ENCODE data around the gene ZNF683.
"Not testable (repeated sequence)": the region's sequence is repeated elsewhere in the genome, so short reads cannot be mapped to it uniquely, and the experiment has no call there.

Gene ZNF683

DNA sequence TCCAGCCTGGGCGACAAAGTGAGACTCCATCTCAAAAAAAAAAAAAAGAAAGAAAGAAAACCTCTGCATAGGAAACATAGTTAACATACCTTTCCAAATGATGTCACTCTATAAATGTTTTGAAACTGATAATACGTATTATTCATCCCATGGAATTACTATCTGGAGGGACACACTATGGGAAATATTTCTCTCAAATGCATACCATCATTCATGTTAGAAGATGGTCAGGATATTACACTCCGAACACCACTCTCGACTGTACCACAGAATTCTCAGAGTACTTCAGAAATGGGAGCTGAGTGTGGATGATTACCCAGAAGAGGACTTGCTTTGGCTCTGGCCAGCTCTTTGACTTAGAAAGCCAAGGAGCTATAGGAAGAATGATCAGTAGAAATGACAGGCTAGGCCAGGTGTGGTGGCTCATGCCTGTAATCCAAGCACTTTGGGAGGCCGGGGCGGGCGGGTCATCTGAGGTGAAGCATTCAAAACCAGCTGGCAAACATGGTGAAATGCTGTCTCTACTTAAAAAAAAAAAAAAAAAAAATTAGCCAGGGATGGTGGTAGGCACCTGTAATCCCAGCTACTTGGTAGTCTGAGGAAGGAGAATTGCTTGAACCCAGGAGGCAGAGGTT lies 32.8 kb upstream of the ZNF683 start:
- no peaks in the 10 kb centered on the region for H3K79me2 ChIP-seq (ENCODE audit: control insufficient read depth, insufficient read depth, low read length, unreplicated experiment)
- H3K27ac ChIP-seq (ENCODE audit: low read depth, low read length) = peak overlapping the region; percentile 74
- H3K4me1 ChIP-seq (ENCODE audit: control insufficient read depth, insufficient read depth, low read length, unreplicated experiment) = peaks cover 35% of the 10 kb centered on the region
- H3K27me3 ChIP-seq (ENCODE audit: insufficient read depth, low read length) = peaks cover 1% of the 10 kb centered on the region; the same call in 1 of the 2 replicates
- H2AFZ ChIP-seq (ENCODE audit: low read length, unreplicated experiment) = no peak overlapping the region
- H3K4me3 ChIP-seq (ENCODE audit: low read depth, low read length) = peak overlapping the region; percentile 28; the same call in 1 of the 2 replicates
- H3K36me3 ChIP-seq (ENCODE audit: insufficient read depth, low read length) = no peaks in the 10 kb centered on the region

DNA sequence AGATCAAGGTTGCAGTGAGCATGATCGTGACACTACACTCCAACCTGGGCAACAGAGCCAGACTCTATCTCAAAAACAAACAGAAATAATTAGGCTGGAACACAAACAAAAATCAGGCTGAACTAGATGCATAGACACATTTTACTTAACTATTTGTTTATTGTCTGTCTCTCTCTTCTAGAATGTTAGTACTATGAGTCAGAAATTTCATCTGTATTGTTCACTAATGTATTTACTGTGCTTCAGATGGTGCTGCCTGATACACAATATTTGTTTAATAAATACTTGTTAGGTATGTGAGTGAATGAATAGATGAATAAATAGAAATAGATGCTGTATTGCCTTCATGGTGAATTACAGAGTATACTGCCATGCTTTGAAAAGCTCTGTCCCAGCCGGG lies 32.1 kb upstream of the ZNF683 start:
- Histone ChIP-seq H3K4me3 (ENCODE audit: low read depth, low read length) (no peak overlapping the region), H2AFZ (ENCODE audit: low read length, unreplicated experiment) (no peak overlapping the region), H3K27me3 (ENCODE audit: insufficient read depth, low read length) (no peaks in the 10 kb centered on the region), H3K4me1 (ENCODE audit: control insufficient read depth, insufficient read depth, low read length, unreplicated experiment) (peaks cover 28% of the 10 kb centered on the region), H3K79me2 (ENCODE audit: control insufficient read depth, insufficient read depth, low read length, unreplicated experiment) (no peaks in the 10 kb centered on the region), H3K27ac (ENCODE audit: low read depth, low read length) (peak overlapping the region; percentile 74), H3K36me3 (ENCODE audit: insufficient read depth, low read length) (no peaks in the 10 kb centered on the region)

DNA sequence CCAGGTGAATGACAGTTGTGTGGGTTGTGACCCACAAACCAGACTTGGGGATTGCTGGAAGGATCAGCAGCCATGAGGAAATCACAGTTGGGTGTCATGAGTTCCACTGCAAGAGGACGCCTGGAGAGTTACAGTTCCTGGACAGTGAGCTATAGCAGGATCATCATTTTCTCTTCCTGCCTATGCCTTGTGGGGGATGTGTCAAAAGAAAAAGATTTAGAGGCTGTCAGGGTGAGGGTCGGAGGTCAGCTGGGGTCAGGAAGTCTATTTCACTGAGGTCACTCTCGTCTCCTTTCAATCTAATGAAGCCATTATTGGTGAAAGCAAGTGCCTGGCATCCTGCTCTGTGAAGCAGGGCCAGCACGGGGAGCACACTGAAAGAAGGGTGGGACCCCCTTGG lies 31.1 kb upstream of the ZNF683 start:
- Histone ChIP-seq H3K79me2 (ENCODE audit: control insufficient read depth, insufficient read depth, low read length, unreplicated experiment) (no peaks in the 10 kb centered on the region), H3K27ac (ENCODE audit: low read depth, low read length) (peak overlapping the region; percentile 74; the same call in 1 of the 2 replicates), H3K27me3 (ENCODE audit: insufficient read depth, low read length) (no peaks in the 10 kb centered on the region)

DNA sequence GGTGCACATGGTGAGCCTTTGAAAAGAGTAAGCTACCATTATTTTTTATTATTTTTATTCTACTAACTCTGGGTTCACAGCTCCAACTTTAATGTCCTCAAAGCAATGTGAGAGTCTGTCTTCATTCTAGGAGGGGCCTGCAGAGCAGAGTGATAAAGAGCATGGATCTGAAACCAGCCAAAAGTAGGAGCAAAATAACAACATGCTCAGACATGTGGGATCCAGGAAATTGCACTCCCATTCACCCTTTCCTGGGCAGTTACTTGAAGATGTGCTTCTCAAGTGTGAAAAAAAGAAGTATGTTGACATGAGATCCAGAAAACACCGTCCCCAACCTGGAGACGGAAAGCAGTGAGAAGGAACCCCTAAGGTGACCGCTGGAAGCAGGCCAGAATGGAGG lies 29.3 kb upstream of the ZNF683 start:
- Histone ChIP-seq H3K4me1 (ENCODE audit: control insufficient read depth, insufficient read depth, low read length, unreplicated experiment) (peaks cover 22% of the 10 kb centered on the region), H3K4me3 (ENCODE audit: low read depth, low read length) (no peak overlapping the region), H3K36me3 (ENCODE audit: insufficient read depth, low read length) (no peaks in the 10 kb centered on the region), H2AFZ (ENCODE audit: low read length, unreplicated experiment) (no peak overlapping the region), H3K27me3 (ENCODE audit: insufficient read depth, low read length) (no peaks in the 10 kb centered on the region), H3K79me2 (ENCODE audit: control insufficient read depth, insufficient read depth, low read length, unreplicated experiment) (no peaks in the 10 kb centered on the region), H3K27ac (ENCODE audit: low read depth, low read length) (no peak overlapping the region)

More for the DNA sequence above, 31.1 kb upstream of the ZNF683 start:
- Histone ChIP-seq H3K4me3 (ENCODE audit: low read depth, low read length) (no peak overlapping the region), H2AFZ (ENCODE audit: low read length, unreplicated experiment) (no peak overlapping the region), H3K36me3 (ENCODE audit: insufficient read depth, low read length) (no peaks in the 10 kb centered on the region), H3K4me1 (ENCODE audit: control insufficient read depth, insufficient read depth, low read length, unreplicated experiment) (peaks cover 22% of the 10 kb centered on the region)

DNA sequence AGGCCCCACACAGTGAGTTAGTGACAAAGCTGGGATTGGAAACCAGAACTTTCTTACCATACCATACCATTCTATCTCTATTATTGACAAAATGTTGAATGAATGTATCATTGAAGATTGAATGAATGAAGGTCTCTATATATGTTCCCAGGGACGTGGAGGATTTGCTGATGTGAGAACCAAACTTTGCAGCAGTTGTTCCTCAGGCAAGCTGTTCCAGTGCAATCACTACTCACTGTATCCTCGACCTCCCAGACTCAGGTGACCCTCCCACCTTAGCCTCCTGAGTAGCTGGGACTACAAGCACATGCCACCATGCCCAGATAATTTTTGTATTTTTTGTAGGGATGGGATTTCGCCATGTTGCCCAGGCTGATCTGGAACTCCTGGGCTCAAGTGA lies 26.5 kb upstream of the ZNF683 start:
- H2AFZ ChIP-seq (ENCODE audit: low read length, unreplicated experiment) = no peak overlapping the region
- peaks cover 7% of the 10 kb centered on the region for H3K4me1 ChIP-seq (ENCODE audit: control insufficient read depth, insufficient read depth, low read length, unreplicated experiment)
- H3K27ac ChIP-seq (ENCODE audit: low read depth, low read length) = no peak overlapping the region
- no peaks in the 10 kb centered on the region for H3K79me2 ChIP-seq (ENCODE audit: control insufficient read depth, insufficient read depth, low read length, unreplicated experiment)
- no peaks in the 10 kb centered on the region for H3K36me3 ChIP-seq (ENCODE audit: insufficient read depth, low read length)
- no peaks in the 10 kb centered on the region for H3K27me3 ChIP-seq (ENCODE audit: insufficient read depth, low read length)
- H3K4me3 ChIP-seq (ENCODE audit: low read depth, low read length) = no peak overlapping the region

DNA sequence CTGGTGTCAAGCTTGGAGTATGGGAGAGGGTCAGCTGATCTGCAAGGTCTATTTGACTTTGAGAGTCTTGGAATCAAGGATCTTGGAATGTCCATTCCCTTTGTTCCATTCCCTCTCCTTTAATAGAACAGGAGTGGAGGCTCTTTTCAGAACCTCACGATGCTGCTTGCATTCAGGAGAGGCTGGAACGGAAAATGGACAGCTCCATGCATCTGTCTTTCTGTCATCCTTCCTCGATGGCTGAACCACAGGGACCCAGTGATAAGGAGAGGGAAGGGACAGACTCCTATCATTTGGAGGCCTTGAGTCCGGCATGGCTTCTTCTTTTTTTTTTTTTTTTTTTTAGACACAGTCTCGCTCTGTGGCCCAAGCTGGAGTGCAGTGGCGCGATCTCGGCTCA lies 23.2 kb upstream of the ZNF683 start:
- Histone ChIP-seq H2AFZ (ENCODE audit: low read length, unreplicated experiment) (no peak overlapping the region), H3K4me3 (ENCODE audit: low read depth, low read length) (no peak overlapping the region), H3K27me3 (ENCODE audit: insufficient read depth, low read length) (no peaks in the 10 kb centered on the region), H3K79me2 (ENCODE audit: control insufficient read depth, insufficient read depth, low read length, unreplicated experiment) (no peaks in the 10 kb centered on the region), H3K36me3 (ENCODE audit: insufficient read depth, low read length) (no peaks in the 10 kb centered on the region), H3K27ac (ENCODE audit: low read depth, low read length) (no peak overlapping the region), H3K4me1 (ENCODE audit: control insufficient read depth, insufficient read depth, low read length, unreplicated experiment) (no peaks in the 10 kb centered on the region)

DNA sequence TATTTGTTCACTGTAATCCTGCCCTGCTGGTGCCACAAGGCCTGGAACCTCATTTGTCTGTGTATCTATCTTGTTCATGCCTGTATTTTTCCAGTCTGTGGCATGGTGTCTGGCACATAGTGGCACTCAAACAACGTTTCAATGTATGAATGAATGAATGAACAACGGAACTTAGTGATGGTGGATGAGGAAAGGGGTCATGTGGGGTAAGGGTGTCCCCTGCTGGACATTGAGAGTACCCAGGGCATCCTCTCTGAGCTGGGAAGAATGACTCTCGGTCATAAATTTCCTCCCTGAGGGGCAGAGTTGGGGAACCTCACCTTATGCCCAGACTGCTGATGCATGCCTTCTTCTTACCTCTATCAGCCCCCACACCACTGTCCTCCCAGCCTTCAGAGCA lies 18.9 kb upstream of the ZNF683 start:
- Histone ChIP-seq H3K27ac (ENCODE audit: low read depth, low read length) (no peak overlapping the region), H3K4me1 (ENCODE audit: control insufficient read depth, insufficient read depth, low read length, unreplicated experiment) (peaks cover 24% of the 10 kb centered on the region), H3K27me3 (ENCODE audit: insufficient read depth, low read length) (no peaks in the 10 kb centered on the region), H2AFZ (ENCODE audit: low read length, unreplicated experiment) (no peak overlapping the region), H3K79me2 (ENCODE audit: control insufficient read depth, insufficient read depth, low read length, unreplicated experiment) (no peaks in the 10 kb centered on the region), H3K36me3 (ENCODE audit: insufficient read depth, low read length) (no peaks in the 10 kb centered on the region), H3K4me3 (ENCODE audit: low read depth, low read length) (no peak overlapping the region)

DNA sequence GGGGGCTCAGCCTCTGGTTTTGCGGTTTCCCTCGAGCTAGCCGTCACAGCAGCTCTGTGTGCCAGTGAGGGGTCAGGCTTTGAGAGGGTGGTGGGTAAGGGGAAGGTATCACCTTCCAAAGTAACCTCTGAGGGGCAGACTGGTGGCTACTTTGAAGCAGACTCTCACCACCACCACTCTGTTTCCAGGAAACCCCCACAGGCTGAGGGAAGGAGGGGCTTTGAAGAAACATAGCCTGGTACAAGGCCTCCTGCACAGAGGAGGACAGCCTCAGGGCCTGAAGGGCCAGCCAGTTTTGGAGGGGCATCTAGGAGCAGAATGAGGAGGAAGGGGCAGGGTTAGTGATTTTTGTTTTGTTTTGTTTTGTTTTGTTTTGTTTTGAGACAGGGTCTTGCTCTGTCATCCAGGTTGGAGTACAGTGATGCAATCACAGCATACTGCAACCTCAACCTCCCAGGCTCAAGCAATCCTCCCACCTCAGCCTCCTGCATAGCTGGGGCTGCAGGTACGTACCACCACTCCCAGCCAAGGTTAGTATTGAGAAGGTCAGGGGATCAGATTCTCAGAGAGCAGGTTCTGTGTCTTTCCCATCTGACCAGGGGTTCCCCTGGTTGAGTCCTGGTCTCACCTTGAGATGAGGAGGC lies 17.2 kb upstream of the ZNF683 start:
- no peak overlapping the region for H3K4me3 ChIP-seq (ENCODE audit: low read depth, low read length)
- H2AFZ ChIP-seq (ENCODE audit: low read length, unreplicated experiment) = no peak overlapping the region
- H3K79me2 ChIP-seq (ENCODE audit: control insufficient read depth, insufficient read depth, low read length, unreplicated experiment) = no peaks in the 10 kb centered on the region
- peaks cover 29% of the 10 kb centered on the region for H3K4me1 ChIP-seq (ENCODE audit: control insufficient read depth, insufficient read depth, low read length, unreplicated experiment)
- no peaks in the 10 kb centered on the region for H3K27me3 ChIP-seq (ENCODE audit: insufficient read depth, low read length)
- H3K36me3 ChIP-seq (ENCODE audit: insufficient read depth, low read length) = no peaks in the 10 kb centered on the region
- H3K27ac ChIP-seq (ENCODE audit: low read depth, low read length) = no peak overlapping the region

DNA sequence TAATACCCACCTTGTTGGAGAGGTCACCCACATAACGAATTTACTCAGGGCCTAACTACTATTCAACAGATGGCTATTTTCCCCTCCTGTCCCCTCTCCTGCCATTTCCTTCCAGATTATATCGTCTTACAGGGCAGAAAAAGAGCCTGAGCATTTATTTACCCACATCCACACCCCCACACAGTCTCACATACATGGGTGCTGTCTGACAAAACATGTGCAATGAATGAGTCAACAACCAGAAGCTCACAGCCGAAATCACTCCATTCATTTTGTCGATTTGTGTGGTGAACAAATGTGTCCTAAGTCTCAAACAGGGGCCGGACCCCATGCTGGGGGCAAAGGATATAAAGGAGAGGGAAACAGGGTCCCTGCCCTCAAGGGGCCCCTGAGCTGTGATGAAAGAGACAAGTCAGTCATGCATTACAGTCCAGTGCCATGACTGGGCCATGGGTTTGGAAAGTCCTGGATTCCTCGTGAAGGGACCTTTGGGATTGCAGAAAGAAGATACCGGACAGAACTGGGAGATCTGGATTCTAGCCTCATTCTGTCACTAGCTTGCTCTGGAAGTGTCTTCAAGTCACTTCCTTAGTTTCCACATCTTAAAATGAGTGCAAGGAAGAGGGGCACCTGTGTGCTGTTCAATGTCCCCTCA lies 16.4 kb upstream of the ZNF683 start:
- Histone ChIP-seq H3K36me3 (ENCODE audit: insufficient read depth, low read length) (no peaks in the 10 kb centered on the region), H2AFZ (ENCODE audit: low read length, unreplicated experiment) (no peak overlapping the region), H3K4me3 (ENCODE audit: low read depth, low read length) (no peak overlapping the region), H3K27me3 (ENCODE audit: insufficient read depth, low read length) (no peaks in the 10 kb centered on the region), H3K79me2 (ENCODE audit: control insufficient read depth, insufficient read depth, low read length, unreplicated experiment) (no peaks in the 10 kb centered on the region), H3K4me1 (ENCODE audit: control insufficient read depth, insufficient read depth, low read length, unreplicated experiment) (peaks cover 29% of the 10 kb centered on the region), H3K27ac (ENCODE audit: low read depth, low read length) (no peak overlapping the region)

DNA sequence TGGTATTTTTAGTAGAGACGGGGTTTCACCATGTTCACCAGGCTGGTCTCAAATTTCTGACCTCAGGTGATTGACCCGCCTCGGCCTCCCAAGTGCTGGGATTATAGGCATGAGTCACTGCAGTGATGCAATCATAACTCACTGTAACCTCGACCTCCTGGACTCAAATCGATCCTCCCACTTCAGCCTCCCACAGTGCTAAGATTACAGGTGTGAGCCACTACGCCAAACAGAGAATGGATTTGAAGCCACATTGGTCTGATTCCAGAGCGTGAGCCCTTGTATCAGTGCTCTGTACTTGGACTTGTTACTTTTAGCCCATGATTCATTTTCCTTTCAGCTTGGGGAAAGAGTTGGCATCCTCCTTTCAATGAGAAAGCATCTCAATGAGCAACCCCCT lies 14.9 kb upstream of the ZNF683 start:
- Histone ChIP-seq H3K79me2 (ENCODE audit: control insufficient read depth, insufficient read depth, low read length, unreplicated experiment) (no peaks in the 10 kb centered on the region), H3K4me3 (ENCODE audit: low read depth, low read length) (no peak overlapping the region), H3K36me3 (ENCODE audit: insufficient read depth, low read length) (no peaks in the 10 kb centered on the region), H3K27me3 (ENCODE audit: insufficient read depth, low read length) (no peaks in the 10 kb centered on the region), H2AFZ (ENCODE audit: low read length, unreplicated experiment) (no peak overlapping the region), H3K4me1 (ENCODE audit: control insufficient read depth, insufficient read depth, low read length, unreplicated experiment) (peaks cover 29% of the 10 kb centered on the region), H3K27ac (ENCODE audit: low read depth, low read length) (no peak overlapping the region)

DNA sequence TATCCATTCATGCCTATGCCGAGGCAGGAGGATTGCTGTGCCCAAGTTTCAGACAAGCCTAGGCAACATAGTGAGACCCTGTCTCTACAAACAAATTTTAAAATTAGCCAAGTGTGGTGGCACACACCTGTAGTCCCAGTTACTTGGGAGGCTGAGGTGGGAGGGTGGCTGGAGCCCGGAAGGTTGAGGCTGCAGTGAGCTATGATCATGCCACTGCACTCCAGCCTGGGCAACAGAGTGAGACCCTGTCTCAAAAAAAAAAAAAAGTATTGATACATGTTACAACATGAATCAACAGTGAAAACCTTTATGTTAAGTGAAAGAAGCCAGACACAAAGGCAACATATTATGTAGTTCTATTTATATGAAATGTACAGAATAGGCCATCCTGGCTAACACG lies 12.5 kb upstream of the ZNF683 start:
- not testable (repeated sequence) for H2AFZ ChIP-seq (ENCODE audit: low read length, unreplicated experiment); H3K27ac ChIP-seq (ENCODE audit: low read depth, low read length); H3K36me3 ChIP-seq (ENCODE audit: insufficient read depth, low read length); H3K79me2 ChIP-seq (ENCODE audit: control insufficient read depth, insufficient read depth, low read length, unreplicated experiment); H3K4me3 ChIP-seq (ENCODE audit: low read depth, low read length); H3K27me3 ChIP-seq (ENCODE audit: insufficient read depth, low read length)
- peaks cover 29% of the 10 kb centered on the region for H3K4me1 ChIP-seq (ENCODE audit: control insufficient read depth, insufficient read depth, low read length, unreplicated experiment)
